GM21381 (cell line): ENCODE measurements around the gene NCAM2.

Source experiments
- ATAC-seq: cut with Tn5 transposase; IDR thresholded peaks from one replicate; pipeline ENCODE4 v1.9.1; 2021; ENCODE audit warnings: mild to moderate bottlenecking, moderate library complexity; ENCODE audit not compliant: unreplicated experiment

NCAM2 gene

DNA sequence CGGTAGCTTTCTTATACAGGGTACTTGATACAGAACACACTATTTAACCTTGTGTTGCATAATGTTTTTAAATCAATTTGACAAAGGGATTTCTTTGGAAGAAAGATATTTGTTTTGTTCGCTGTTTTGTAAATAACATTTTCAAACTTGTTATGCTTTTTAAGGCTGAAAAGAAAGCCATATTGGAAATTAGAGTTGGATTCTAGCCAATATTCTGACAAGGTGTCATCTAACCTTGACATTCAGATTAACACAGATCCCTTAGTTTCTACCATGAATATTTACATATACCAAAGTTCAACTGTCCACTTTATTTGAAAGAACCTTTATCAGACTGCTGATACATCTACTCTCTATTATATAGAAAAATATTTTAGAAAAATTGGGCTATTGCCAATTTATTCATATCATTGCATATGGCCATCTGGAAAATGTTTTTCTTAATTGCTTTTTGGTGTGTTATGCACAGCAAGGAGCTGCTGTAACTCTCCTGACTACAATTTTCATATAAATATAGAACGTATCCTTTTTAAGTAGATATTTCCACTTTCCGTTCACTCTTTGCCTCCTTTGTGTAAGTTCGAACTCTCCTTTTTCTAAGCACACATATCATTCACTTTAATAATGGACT is 206.3 kb downstream of the NCAM2 start:
- no peak for ATAC-seq

DNA sequence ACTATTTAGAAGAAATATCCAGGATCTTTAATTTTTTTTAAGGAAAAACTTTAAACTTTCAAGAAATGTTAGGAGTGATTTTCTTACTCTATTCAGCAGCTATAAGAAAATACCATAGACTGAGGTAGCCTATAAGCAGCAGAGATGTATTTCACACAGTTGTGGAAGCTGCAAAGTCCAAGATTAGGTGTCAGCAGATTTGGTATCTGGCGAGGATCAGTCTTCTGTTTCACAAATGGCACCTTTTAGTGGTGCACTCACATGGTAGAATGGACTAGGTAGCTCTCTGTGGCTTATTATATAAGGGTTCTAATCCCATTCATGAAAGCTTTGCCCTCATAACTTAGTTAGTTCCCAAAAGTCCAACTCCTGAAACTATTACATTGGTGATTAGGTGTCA is 207.4 kb downstream of the NCAM2 start:
- ATAC-seq, result no peak

DNA sequence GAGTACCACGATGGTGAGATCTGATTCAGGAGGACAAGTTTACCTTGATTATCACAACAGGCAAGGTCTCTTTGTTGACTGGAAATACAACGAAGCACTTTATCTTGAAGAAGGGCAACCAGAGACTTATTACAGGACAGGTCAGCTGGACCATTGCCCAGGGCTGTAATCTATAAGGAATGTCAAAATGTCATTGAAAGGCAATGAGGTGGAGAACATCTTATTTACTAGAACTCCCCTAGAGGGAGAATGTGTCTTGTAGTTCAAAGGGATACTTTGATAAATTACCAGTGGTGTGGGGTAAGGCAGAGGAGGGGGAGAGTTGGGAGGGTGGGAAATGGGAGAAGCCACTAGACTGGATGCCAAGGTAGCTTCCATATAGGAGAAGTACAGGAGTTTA is 212.3 kb downstream of the NCAM2 start:
- no peak for ATAC-seq

DNA sequence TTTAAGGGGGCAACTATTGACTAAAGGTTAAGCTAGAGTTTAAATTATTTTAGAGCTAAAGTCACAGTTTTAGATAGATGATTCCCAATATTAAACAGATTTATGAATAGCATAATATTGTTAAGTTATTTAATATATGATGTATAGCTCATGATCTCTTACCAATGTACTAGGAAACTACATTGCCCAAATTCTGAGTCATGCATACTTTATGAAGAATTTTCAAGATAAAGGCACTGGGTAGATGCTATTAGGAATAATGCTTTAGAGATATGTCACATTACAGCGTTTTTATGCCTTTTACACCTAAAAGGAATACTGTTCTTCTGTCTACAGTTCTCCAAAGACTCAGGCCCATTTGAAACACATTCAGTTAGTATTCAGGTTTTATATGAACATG is 215.1 kb downstream of the NCAM2 start:
- no peak for ATAC-seq

DNA sequence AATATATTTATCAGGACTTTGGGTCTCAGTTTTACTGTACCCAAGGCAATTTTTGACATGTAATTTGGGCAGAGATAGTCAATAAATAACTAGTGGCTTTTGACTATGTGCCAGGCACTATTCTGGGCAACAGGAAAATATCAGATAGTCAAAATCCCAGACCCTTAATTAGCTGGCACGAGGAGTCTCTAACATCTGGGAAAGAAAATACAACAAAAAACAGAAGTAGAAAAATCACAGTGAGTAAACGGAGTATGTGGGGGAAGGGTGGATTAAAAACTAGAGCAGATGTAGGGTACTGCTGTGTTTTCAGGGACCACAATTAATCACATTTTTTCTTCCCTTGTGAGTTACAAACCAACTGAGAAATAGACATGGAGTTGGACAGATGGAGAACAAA is 217.8 kb downstream of the NCAM2 start:
- ATAC-seq, result no peak

DNA sequence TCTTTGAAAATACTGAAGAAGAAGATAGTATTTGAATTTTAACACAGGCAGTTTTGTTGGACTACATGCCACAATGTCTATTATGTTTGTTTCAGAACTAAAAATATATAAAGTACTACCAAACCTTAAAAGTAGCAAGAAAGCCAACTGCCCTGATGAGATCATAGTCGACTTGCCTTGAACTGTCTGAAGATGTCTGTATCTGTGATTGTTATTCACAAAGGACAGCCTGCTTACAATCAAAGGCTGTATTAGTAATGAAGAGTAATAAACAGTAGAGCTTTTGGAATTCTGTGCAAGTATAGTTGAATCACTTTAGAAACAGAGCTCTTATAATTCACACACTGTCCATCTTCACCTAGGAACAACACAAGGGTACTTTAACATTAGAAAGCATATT is 228.3 kb downstream of the NCAM2 start:
- ATAC-seq, result no peak

DNA sequence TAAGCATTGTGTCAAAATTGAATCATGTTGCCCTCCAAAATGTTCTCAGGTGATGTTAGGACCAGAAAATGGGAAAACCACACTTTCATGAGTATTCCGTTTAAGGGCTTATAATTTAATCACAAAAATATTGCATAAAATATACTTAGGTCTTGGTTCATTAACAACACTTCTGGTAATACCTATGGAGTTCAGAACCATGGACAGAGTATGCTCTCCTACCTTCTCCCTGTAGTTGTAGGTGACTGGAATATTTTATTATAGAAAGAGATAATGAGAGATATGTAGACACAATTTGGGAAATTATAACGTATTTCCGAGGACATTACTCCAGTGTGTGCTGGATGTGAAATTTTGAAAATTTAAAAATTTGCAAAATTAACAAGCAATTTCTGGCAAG is 232.5 kb downstream of the NCAM2 start:
- no peak for ATAC-seq

DNA sequence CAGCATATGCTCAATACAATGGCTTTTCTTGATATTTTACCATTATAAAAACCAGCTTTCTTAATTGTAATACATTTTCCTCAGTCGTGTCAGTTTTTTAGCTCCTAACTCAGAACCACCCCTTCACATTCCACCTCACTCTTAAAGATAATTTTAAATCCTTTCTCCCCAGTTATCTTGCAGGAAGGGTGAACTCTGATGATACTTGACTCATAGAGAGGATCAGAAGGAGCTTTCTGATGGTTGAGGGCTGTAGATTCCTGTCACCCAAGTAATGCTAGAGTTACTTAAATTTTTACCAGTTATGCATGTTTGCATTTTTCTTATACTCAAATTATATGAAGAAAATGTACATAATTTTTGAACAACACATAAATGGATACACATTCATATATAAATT is 233.7 kb downstream of the NCAM2 start:
- no peak for ATAC-seq

DNA sequence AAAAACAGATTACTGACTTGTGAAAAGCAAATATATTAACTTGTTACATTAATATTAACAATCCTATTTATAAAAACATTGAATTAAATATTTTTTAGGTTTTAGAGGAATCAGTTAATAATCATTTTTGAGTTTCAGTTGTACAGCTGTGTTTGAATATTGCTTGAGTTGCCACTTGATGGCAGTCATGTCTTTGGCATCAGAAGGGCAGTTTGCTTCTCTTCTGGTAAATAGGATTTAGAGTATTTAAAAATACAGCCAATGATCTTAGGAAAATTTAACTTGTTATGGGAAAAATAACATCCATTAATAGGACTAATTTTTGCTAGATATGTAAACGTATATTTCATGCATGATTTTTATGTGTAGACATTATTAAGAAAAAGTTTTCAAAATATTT is 234.1 kb downstream of the NCAM2 start:
- no peak for ATAC-seq

DNA sequence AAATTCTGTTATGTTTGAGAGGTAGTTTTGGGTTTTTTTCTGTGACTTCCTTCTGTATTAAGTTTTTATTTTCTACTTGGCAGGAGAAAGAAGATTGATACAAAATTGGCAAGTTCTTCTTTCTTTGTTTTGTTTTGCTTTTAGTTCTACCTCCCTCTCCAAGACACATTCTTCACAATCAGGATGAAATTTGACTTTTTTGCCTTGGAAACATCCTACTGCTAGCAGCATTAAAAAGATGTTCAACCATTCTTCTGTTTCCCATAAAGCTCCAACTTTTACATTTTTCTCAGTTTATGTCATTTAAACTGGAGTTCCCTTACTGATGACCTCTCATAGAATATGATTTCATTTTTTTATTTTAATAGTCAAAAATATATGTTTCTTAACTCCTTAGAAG is 234.8 kb downstream of the NCAM2 start:
- no peak for ATAC-seq

DNA sequence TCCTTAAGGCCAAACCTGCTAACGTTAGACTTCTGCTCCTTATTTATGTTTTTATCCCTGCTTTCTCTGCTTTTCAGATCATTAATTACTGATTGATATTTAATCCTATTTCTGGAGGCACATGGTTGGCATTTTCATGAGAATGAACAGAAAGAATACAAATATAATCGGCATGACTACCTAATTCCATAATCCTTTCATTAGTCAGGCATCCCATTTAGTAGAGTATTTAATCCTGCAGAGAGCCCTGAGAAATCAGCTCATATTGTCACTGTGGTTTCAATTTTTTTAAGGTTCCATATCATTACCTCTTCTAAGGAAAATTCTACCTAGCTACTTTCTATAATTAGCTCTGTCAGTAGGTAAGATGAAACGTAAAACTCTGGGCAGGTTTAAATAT is 238.8 kb downstream of the NCAM2 start:
- ATAC-seq, result no peak

DNA sequence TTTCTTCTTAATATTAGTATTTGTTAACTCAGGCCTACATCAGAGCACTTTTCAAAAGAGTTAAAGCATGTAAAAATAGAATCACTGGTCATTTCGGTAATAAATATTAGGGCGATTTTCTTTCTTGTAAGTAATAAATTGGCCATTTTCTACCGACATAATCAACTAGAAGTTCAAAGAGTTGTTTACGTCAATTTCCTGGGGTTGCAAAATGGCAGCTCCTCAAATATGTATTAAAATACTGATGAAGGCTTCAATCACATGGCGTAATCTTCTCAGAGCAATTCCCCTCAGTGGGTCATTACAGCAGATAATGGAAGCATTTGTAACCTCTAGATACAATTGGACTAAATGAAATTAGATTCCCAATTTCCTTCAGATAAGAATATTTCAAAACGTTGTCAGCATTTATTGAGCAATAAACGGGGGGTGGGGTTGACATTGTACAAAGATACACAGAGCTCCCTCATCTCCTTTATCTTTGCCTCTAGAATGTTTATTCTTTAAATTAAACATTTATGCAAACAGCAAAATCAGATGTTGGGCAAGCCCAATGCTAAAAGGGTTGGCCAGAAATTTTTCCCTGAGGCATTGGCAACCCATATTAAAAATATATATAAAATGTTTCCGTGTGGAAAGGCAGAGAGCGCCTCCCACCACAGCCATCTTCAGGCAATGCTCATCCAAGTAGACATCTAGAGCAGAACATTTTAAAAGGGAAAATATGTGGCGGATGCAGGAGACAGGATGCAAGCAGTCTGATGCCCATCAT is 240.6 kb downstream of the NCAM2 start:
- no peak for ATAC-seq

DNA sequence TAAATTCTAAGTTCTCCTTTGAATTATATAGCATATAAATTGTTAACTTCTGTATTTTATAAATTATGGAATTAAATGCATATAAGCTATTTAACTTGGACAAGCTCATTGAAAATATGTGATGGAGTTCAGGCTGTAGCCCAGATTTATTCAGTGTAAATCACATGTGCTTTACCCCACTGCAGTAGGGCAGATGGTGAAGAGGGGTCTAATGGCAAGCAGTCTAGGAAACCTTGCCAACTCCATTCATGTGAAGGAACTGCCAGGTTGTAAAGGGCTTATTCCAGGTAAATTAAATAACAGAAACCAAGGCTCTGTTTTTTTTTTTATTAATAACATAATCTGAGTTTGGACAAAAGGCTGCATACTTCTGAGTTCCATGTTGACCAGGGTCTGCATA is 243.2 kb downstream of the NCAM2 start:
- ATAC-seq, result no peak

DNA sequence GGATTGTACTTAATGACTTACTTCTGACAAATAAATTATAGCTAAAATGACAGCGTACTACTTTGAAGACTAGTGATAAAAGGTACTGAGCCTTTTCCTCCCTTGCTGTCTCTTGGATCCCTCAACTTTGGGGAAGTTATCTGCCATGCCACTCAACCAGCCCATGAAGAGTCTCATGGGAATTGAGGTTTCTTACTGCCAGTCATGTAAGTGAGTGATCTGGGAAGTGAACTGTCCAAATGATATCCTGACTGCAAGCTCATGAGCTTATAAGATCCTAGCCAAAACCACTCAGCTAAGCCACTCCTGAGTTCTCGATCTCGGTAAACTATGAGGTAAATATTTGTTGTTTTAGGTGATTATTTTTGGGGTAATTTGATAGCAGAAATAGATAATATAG is 247.8 kb downstream of the NCAM2 start:
- ATAC-seq, result no peak

DNA sequence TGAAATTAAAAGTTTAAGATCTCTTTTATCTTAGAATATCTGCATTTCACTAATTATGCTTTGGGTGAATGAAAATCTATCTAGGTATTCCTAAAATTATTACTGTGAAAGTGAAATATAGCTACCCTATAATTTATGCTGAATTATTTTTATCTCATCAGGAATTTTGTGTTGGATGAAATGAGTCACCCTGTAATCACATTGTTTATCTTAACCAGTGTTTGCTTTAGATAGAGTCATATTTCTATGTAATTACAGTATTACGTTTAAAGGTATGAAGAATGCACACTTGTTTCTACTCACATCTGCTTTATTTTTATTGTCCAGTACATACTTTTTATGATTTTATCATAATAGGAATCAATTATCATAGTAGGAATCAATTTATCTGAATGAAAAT is 249.2 kb downstream of the NCAM2 start:
- no peak for ATAC-seq

DNA sequence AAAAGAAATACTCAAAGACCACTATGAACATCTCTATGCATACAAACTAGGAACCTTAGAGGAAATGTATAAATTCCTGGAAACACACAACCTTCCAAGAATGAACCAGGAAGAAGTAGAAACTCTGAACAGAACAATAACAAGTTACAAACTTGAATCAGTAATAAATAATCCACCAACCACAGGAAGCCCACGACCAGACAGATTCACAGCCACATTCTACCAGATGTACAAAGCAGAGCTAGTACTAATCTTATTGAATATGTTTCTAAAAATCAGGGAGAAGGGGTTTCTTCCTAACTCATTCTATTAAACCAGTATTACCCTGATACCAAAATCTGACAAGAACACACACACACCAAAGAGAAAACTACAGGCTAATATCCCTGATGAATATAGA is 263.8 kb downstream of the NCAM2 start:
- ATAC-seq, result no peak

DNA sequence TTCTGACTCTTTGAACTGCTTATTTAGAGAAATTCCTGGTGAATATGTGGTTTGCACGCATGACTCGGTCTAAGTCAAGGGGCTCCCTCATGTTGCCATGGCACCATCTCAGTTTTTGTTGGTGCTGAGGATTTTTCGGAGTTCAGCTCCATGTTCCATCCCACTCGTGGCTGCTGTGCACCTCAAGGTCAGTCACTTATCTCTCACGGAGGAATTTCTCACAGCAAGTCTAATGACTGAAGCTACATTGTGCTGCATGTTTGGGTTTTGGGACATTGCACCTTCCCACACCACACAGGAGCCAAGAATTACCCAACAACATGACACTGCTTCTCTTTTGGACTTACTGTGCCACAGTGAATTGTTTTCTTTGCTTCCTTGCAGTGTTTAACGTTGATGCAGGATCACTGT is 269.9 kb downstream of the NCAM2 start:
- ATAC-seq, result no peak

DNA sequence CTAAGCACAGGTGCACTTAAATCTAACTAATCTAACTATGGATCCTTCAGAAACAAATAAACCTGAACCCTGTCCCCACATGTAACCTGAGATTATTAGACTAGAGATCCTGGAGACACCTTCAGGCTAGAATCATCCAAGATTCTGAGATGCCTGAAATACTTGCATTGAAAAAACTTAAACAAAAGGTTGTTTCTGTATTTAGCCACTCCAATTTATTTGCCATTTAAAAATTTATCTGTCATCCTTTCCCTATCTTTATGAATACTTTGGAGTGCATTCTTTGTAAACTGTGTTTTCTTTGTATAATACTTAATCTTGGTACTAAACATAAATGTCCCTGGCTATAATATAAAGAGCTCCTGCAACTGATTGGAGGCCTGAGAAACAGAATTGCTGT is 270.7 kb downstream of the NCAM2 start:
- ATAC-seq, result no peak

DNA sequence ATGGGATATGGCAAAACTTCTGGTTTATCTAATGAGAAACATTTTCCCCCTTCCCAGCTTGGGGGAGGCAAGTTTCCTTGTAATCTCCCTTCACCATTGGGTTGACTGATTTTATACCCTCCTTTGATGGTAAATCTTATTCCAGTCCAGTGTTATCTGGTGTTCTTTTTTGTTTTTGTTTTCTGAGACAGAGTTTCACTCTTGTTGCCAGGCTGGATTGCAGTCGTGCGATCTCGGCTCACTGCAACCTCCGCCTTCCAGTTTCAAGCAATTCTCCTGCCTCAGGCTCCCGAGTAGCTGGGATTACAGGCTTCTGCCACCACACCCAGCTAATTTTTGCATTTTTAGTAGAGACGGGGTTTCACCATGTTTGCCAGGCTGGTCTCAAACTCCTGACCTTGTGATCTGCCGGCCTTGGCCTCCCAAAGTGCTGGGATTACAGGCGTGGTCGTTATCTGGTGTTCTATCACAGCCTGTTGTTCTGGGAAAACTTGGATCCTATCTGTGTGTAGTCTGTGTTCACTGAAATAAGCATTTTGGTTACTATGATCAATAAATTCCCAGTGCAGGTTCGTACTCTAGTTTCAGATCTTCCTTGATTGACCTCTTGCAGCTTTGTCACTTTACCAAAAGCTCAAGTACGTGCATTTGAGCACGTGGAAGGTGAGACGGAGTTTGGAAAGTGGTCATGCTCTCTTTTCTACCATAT is 281.1 kb downstream of the NCAM2 start:
- no peak for ATAC-seq

DNA sequence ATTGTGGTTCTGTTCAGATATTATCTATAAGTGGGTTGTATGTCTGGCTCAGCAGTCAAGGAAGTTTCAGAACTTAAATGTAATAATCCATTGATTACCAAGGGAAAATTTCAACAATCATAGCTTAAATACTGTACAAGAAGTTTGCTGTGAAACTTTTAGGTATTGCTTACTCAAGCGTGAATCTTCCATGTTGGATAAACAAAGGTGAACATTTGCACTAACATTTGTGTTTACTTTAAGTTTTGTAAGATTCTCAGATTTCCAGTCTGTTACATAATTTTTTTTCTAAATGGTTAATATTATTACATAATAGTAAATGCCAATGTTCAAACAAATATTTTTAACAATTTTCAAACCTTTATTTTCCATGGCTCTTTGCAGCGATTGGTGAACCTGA is 285.6 kb downstream of the NCAM2 start:
- ATAC-seq, result no peak

DNA sequence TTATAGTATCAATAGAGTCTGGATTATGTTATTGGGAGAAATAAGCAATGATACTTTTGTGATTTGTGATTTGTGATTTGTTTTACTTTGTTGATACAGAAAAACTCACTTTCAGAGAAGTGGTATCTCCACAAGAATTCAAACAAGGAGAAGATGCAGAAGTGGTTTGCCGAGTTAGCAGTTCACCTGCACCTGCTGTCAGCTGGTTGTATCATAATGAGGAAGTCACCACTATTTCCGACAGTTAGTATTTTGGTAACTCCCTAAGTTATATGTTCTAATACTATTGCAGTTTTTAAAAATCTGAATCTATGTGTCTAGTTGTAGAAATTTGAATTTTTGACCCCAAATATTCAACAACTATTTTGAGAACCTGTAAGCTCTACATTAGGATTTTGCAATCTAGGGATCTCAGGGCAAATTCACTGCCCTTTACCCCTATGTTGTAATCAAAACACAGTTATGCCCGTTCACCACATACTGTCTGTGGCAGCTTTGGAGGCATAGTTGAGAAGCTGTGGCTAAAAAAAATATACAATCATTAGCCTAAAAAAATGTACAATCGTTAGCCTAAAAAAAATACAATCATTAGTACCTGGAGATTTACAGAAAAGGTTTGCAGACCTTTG is 288.1 kb downstream of the NCAM2 start:
- no peak for ATAC-seq

DNA sequence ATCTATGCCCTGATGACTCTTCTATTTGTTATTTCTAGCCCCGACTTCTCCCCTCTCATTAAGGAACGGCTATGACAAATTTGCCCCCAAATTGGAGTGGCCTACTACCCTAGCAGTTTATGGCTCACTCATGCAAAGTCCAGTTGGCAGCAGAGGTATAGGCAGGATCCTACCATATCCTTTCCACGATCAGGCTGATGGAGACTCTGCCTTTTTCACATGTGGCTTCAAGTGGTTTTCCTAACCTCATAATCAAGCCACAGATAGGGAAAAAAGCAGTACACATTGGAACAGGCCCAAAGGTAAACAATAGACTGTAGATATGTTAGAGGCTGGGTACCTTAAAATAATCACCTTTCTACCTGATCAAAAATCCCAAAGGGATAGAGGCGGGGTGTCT is 292.5 kb downstream of the NCAM2 start:
- no peak for ATAC-seq
